SU-DHL-6 (cell line): ENCODE data around the gene GSE1.
A peak's percentile ranks its signal among the peaks of the same experiment; 100 is the strongest.

Experiments used
- H2AFZ ChIP-seq: fragments of 200-600 bp; sonication (generic); 2 replicates; pipeline ENCODE4 v1.6.1; 2014; ENCODE audit warnings: low read depth, mild to moderate bottlenecking, moderate library complexity, mixed read lengths, antibody characterized with exemption, low read length; ENCODE audit not compliant: severe bottlenecking
- H3F3A ChIP-seq: fragments of 200-600 bp; shearing (Covaris generic); 2 replicates; pipeline ENCODE4 v1.6.0; 2016; ENCODE audit warnings: antibody characterized with exemption, mild to moderate bottlenecking; ENCODE audit not compliant: insufficient read depth
- H3K27ac ChIP-seq: fragments of 200-600 bp; sonication (generic); 2 replicates; pipeline ENCODE4 v1.5.1; 2016; ENCODE audit warnings: low read depth, mild to moderate bottlenecking, low read length, moderate library complexity, mixed read lengths
- H3K27me3 ChIP-seq: fragments of 200-600 bp; sonication (generic), shearing (Covaris generic); 2 replicates; pipeline ENCODE4 v1.6.0; 2014; ENCODE audit warnings: mild to moderate bottlenecking, low read length
- H3K36me3 ChIP-seq: fragments of 200-600 bp; sonication (generic); 2 replicates; pipeline ENCODE4 v1.6.1; 2014; ENCODE audit warnings: mild to moderate bottlenecking, low read length, mixed read lengths
- H3K4me2 ChIP-seq: fragments of 300-600, 200-600 bp; shearing (Covaris generic), sonication (generic); 2 replicates; pipeline ENCODE4 v1.6.0; 2014; ENCODE audit warnings: low read length, low read depth, mild to moderate bottlenecking; ENCODE audit not compliant: poor library complexity, severe bottlenecking
- H3K4me3 ChIP-seq: fragments of 200-600 bp; sonication (generic); 2 replicates; pipeline ENCODE4 v1.5.1; 2014; ENCODE audit warnings: antibody characterized with exemption, low read length, mild to moderate bottlenecking, mixed read lengths; ENCODE audit not compliant: insufficient read depth, poor library complexity, severe bottlenecking
- H3K79me2 ChIP-seq: fragments of 200-600 bp; sonication (generic); 2 replicates; pipeline ENCODE4 v1.6.1; 2014; ENCODE audit warnings: mild to moderate bottlenecking, low read length, moderate library complexity; ENCODE audit not compliant: insufficient read depth
- H3K9ac ChIP-seq: fragments of 200-600 bp; sonication (generic); 2 replicates; pipeline ENCODE4 v1.7.0; 2014; ENCODE audit warnings: mild to moderate bottlenecking, low read length
- H3K9me2 ChIP-seq: fragments of 200-600 bp; sonication (generic); replicated peaks from 2 replicates; pipeline ENCODE4 v1.6.1; 2014; ENCODE audit warnings: low read length; ENCODE audit not compliant: insufficient read depth
- H3K9me3 ChIP-seq: fragments of 200-600 bp; sonication (generic); 2 replicates; pipeline ENCODE4 v1.6.1; 2014; ENCODE audit warnings: low read length, mixed read lengths; ENCODE audit not compliant: insufficient read depth
- H4K20me1 ChIP-seq: fragments of 200-600 bp; sonication (generic); 2 replicates; pipeline ENCODE4 v1.6.1; 2014; ENCODE audit warnings: low read depth, mild to moderate bottlenecking, antibody characterized with exemption, low read length, moderate library complexity, mixed read lengths
- CTCF ChIP-seq: fragments of 200-600 bp; sonication (generic); IDR thresholded peaks from one replicate; pipeline ENCODE4 v1.5.1; 2017; ENCODE audit warnings: antibody characterized with exemption, mild to moderate bottlenecking, low read length, moderate library complexity; ENCODE audit not compliant: insufficient read depth, poor library complexity, severe bottlenecking
- EZH2phosphoT487 ChIP-seq: fragments of 200-600 bp; sonication (generic), shearing (Covaris generic); conservative IDR thresholded peaks from 2 replicates; pipeline ENCODE4 v1.6.1; 2018; ENCODE audit warnings: mild to moderate bottlenecking, antibody characterized with exemption, low read length, moderate library complexity, mixed read lengths

Gene GSE1

GRCh38 chr16:85633888-85634287 lies 20.8 kb downstream of the GSE1 start:
- H2AFZ ChIP-seq: no peak overlapping the region
- TF ChIP-seq CTCF (no peak), EZH2phosphoT487 (no peak)
- no peaks in the 10 kb centered on the region for H3F3A ChIP-seq
- H3K9me2 ChIP-seq: no peaks in the 10 kb centered on the region
- H3K9me3 ChIP-seq: no peaks in the 10 kb centered on the region
- H3K27ac ChIP-seq: no peak overlapping the region
- H3K36me3 ChIP-seq: no peaks in the 10 kb centered on the region
- no peaks in the 10 kb centered on the region for H3K79me2 ChIP-seq
- H3K4me2 ChIP-seq: no peak overlapping the region
- no peak overlapping the region for H3K4me3 ChIP-seq
- H3K9ac ChIP-seq: no peak overlapping the region
- no peaks in the 10 kb centered on the region for H3K27me3 ChIP-seq
- H4K20me1 ChIP-seq: no peaks in the 10 kb centered on the region

- Histone ChIP-seq H4K20me1 (no peaks in the 10 kb centered on the region), H3K9ac (no peak overlapping the region), H3K27me3 (no peaks in the 10 kb centered on the region), H2AFZ (no peak overlapping the region), H3K79me2 (no peaks in the 10 kb centered on the region), H3K27ac (no peak overlapping the region), H3K36me3 (no peaks in the 10 kb centered on the region), H3K4me3 (no peak overlapping the region), H3K9me3 (no peaks in the 10 kb centered on the region), H3F3A (no peaks in the 10 kb centered on the region), H3K9me2 (no peaks in the 10 kb centered on the region), H3K4me2 (no peak overlapping the region)
- TF ChIP-seq EZH2phosphoT487 (no peak), CTCF (peak; percentile 21)
Observed at GRCh38 chr16:85634747-85635544, 21.8 kb downstream of the GSE1 start.

GRCh38 chr16:85635545-85636140 lies 22.5 kb downstream of the GSE1 start:
- TF ChIP-seq EZH2phosphoT487: no peak
- no peak for TF ChIP-seq CTCF
- H3K27ac ChIP-seq: no peak overlapping the region

More at GRCh38 chr16:85635545-85636140, 22.5 kb downstream of the GSE1 start:
- no peak overlapping the region for H3K9ac ChIP-seq
- no peaks in the 10 kb centered on the region for H3F3A ChIP-seq
- no peaks in the 10 kb centered on the region for H3K79me2 ChIP-seq
- no peak overlapping the region for H3K4me3 ChIP-seq
- no peak overlapping the region for H3K4me2 ChIP-seq
- no peaks in the 10 kb centered on the region for H3K27me3 ChIP-seq
- no peaks in the 10 kb centered on the region for H3K9me2 ChIP-seq
- H2AFZ ChIP-seq: no peak overlapping the region
- no peaks in the 10 kb centered on the region for H3K36me3 ChIP-seq
- H3K9me3 ChIP-seq: no peaks in the 10 kb centered on the region
- no peaks in the 10 kb centered on the region for H4K20me1 ChIP-seq
